ENCODE results near the gene CACNA1C.

Gene CACNA1C

DNA sequence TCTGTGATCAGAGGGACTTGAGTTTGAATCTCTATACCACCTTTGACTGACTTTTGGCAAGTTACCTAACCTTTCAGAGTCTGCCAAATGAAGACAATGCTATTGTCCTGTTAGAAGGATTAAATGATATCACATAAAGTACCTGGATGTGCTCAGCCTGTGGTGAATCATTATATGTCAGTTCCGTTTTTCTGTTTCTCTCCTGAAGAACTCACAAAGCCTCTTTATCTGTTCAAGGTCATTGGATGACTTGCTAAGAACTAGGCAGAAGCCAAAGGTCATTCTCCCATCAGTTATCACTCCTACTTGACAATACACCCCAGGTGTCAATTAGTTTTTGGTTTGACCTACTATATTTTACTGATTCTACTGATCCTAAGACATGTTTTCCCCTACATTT lies 174.6 kb downstream of the CACNA1C start:
- no peaks in the 10 kb centered on the region for H3K4me1 ChIP-seq (ENCODE audit: control insufficient read depth, insufficient read depth, low read length)
- no peaks in the 10 kb centered on the region for H3K9me3 ChIP-seq (ENCODE audit: control insufficient read depth, low read length)
- H3K4me3 ChIP-seq (ENCODE audit: insufficient read depth, low read depth, low read length): no peak overlapping the region
- H3K36me3 ChIP-seq (ENCODE audit: control insufficient read depth, insufficient read depth, low read length): no peaks in the 10 kb centered on the region
- H3K27me3 ChIP-seq (ENCODE audit: control insufficient read depth, insufficient read depth, low read length, poor library complexity, severe bottlenecking): no peaks in the 10 kb centered on the region
- 88 to 89% methylated on average over 1 of the region's 1 CpG for WGBS, 2 experiments
- H3K27ac ChIP-seq (ENCODE audit: insufficient read depth, low read depth, low read length, poor library complexity, severe bottlenecking): no peak overlapping the region

DNA sequence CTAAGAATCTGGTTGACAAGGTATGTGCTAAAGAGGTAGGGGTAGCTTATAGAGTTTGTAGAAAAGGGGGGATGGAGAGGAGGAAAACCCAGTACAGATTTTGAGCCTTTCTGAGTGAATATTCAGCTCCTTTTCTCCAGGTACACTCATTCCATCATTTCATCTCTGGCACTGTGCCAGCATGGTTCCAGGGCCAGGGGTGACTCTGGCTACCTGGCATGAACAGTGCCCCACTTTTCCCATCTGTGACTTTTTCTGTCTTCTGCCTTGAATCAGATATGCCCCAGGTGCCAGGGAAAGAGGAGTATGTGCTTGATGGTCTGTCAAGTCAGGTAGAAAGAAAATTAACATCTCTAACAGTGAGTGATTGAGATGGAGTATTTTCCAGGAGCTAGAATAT lies 175.7 kb downstream of the CACNA1C start:
- Histone ChIP-seq H3K36me3 (ENCODE audit: control insufficient read depth, insufficient read depth, low read length) (no peaks in the 10 kb centered on the region), H3K4me3 (ENCODE audit: insufficient read depth, low read depth, low read length) (no peak overlapping the region), H3K27ac (ENCODE audit: insufficient read depth, low read depth, low read length, poor library complexity, severe bottlenecking) (no peak overlapping the region), H3K9me3 (ENCODE audit: control insufficient read depth, low read length) (no peaks in the 10 kb centered on the region), H3K27me3 (ENCODE audit: control insufficient read depth, insufficient read depth, low read length, poor library complexity, severe bottlenecking) (no peaks in the 10 kb centered on the region), H3K4me1 (ENCODE audit: control insufficient read depth, insufficient read depth, low read length) (no peaks in the 10 kb centered on the region)

DNA sequence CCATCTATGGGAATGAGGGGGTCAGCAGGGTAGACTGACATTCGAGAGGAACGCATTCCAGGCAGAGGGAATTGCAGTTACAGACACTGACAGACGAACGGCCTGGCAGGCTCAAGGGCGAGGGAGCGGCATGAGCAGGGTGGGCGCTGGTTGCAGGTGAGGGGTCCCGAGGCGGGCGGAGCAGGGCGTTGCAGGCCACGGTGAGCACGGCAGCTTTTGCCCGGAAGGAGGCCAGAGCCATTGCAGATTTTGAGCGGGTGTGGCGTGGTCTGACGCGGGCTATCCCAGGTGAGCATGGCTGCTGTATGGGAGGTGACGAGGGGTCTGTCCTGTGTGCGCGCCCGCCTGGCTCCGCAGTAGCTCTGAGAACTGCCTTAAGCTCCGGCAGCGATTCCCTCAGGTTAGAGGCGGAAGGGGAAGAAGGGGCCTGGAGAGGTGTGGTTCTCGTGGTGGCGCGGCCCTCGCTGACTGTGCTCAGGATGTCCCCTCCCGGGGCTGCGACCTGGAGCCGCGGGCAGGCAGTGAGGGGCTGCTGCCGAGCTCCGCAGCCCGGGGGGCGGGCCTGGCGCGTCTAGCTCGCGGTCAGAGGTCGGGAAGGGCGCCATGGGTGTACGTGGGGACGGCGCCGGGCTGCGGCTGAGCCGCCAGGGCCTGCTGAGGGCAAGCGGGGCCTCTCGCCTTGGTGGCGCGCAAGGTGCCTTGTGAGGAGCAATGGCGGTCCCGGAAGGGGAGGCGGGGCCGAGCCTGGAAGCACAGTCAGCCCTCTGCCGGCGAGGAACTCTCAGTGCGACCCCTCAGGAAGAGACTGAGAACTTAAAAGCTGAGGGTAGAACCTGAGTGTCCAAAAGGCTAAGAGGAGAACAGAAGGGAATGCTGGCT lies 177.1 kb downstream of the CACNA1C start:
- no peaks in the 10 kb centered on the region for H3K9me3 ChIP-seq (ENCODE audit: control insufficient read depth, low read length)
- 94 to 95% methylated on average over 61 of the region's 61 CpGs for WGBS, 2 experiments
- no peaks in the 10 kb centered on the region for H3K27me3 ChIP-seq (ENCODE audit: control insufficient read depth, insufficient read depth, low read length, poor library complexity, severe bottlenecking)
- H3K27ac ChIP-seq (ENCODE audit: insufficient read depth, low read depth, low read length, poor library complexity, severe bottlenecking): no peak overlapping the region
- H3K4me3 ChIP-seq (ENCODE audit: insufficient read depth, low read depth, low read length): no peak overlapping the region
- no peaks in the 10 kb centered on the region for H3K4me1 ChIP-seq (ENCODE audit: control insufficient read depth, insufficient read depth, low read length)
- no peaks in the 10 kb centered on the region for H3K36me3 ChIP-seq (ENCODE audit: control insufficient read depth, insufficient read depth, low read length)

DNA sequence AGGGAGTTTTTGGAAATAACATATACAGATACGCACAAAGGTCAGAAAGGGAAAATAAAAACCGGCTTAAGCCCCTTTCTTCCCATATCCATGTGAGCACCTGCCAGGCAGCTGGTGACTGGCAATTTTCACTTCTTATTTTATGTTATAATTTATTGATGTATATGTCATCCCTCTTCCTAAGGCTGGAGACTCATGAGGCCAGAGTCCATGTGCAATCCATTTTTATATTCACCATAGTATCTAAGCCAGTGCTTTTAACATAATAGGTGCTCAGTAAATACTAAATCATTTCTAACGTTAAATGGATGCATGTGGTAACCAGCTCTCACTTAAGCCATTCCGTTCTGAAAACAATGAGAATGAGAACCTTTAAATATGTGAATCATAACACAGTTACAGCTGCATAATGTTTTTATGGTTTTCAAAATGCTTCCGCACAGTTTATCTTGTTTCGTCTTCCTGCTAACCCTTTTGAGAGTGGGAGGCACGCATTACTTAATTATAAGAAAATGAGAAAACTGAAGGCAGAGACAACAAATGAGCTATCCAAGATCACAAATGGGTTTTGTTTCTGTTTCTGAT lies 178.3 kb downstream of the CACNA1C start:
- WGBS, 2 experiments: 95% methylated on average over 7 of the region's 7 CpGs
- Histone ChIP-seq H3K4me3 (ENCODE audit: insufficient read depth, low read depth, low read length) (no peak overlapping the region), H3K27ac (ENCODE audit: insufficient read depth, low read depth, low read length, poor library complexity, severe bottlenecking) (no peak overlapping the region), H3K36me3 (ENCODE audit: control insufficient read depth, insufficient read depth, low read length) (no peaks in the 10 kb centered on the region), H3K27me3 (ENCODE audit: control insufficient read depth, insufficient read depth, low read length, poor library complexity, severe bottlenecking) (no peaks in the 10 kb centered on the region), H3K4me1 (ENCODE audit: control insufficient read depth, insufficient read depth, low read length) (no peaks in the 10 kb centered on the region), H3K9me3 (ENCODE audit: control insufficient read depth, low read length) (no peaks in the 10 kb centered on the region)

DNA sequence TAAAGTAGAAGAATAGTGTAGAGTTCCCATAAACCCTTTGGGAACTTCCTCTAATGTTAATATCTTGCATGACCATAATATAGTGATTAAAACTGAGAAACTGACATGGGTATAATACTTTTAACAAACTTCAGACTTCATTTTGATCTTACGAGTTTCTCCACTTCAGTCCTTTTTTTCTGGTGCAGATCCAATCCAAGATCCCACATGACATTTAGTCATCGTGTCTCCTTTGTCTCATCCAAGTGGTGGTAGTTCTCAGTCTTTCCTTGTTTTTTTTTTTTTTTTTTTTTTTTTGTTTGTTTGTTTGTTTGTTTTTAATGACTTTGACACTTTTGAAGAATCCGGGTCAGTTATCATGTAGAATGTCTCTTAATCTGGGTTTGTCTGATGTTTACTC lies 179.2 kb downstream of the CACNA1C start:
- no peak overlapping the region for H3K27ac ChIP-seq (ENCODE audit: insufficient read depth, low read depth, low read length, poor library complexity, severe bottlenecking)
- no peak overlapping the region for H3K4me3 ChIP-seq (ENCODE audit: insufficient read depth, low read depth, low read length)
- no peaks in the 10 kb centered on the region for H3K36me3 ChIP-seq (ENCODE audit: control insufficient read depth, insufficient read depth, low read length)
- no peaks in the 10 kb centered on the region for H3K9me3 ChIP-seq (ENCODE audit: control insufficient read depth, low read length)
- 94 to 100% methylated on average over 2 to 3 of the region's 3 CpGs for WGBS, 2 experiments
- H3K27me3 ChIP-seq (ENCODE audit: control insufficient read depth, insufficient read depth, low read length, poor library complexity, severe bottlenecking): no peaks in the 10 kb centered on the region
- H3K4me1 ChIP-seq (ENCODE audit: control insufficient read depth, insufficient read depth, low read length): no peaks in the 10 kb centered on the region

DNA sequence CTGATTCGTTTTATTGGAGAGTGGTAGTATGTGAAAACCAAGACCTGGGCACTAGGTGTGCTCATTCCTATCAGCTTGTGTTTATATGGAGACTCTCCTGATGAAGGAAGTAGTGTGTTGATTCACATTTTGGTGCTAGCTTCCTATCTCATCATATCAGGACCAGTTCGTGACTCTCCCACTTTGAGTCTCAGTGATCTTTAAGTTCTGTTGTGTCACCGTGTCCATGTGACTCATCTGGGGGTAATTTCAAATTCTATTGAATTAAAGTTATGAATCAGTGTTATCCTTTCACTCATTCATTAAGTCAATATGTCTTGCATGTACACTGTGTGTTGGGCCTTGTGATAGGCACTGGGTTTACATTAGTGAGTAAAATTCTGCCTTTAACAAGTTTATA lies 180.2 kb downstream of the CACNA1C start:
- WGBS, 2 experiments: 89 to 100% methylated on average over 2 of the region's 3 CpGs
- no peaks in the 10 kb centered on the region for H3K9me3 ChIP-seq (ENCODE audit: control insufficient read depth, low read length)
- no peak overlapping the region for H3K27ac ChIP-seq (ENCODE audit: insufficient read depth, low read depth, low read length, poor library complexity, severe bottlenecking)
- H3K4me3 ChIP-seq (ENCODE audit: insufficient read depth, low read depth, low read length): no peak overlapping the region
- no peaks in the 10 kb centered on the region for H3K4me1 ChIP-seq (ENCODE audit: control insufficient read depth, insufficient read depth, low read length)
- no peaks in the 10 kb centered on the region for H3K36me3 ChIP-seq (ENCODE audit: control insufficient read depth, insufficient read depth, low read length)
- H3K27me3 ChIP-seq (ENCODE audit: control insufficient read depth, insufficient read depth, low read length, poor library complexity, severe bottlenecking): no peaks in the 10 kb centered on the region

DNA sequence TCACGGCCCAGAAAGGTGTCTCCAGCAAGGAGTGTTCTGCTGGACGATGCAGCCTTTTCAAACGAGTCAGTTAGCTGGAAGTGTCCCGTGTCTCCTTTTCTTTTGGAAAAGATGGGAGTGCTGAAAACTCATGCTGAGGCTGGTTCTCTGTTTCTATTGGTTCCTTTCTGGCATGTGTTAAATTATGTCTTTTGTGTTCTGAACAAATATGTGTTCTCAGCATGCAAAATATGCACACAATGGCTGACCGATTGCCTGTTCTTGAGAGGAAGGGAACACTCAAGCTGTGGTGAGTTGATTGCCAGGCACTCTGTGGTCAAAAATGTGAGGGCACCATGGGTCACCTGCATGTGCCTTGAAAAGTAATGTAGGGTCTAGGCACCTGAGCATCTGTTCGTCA lies 181.3 kb downstream of the CACNA1C start:
- H3K4me3 ChIP-seq (ENCODE audit: insufficient read depth, low read depth, low read length): no peak overlapping the region
- 94% methylated on average over 6 of the region's 6 CpGs for WGBS, 2 experiments
- H3K27ac ChIP-seq (ENCODE audit: insufficient read depth, low read depth, low read length, poor library complexity, severe bottlenecking): no peak overlapping the region
- no peaks in the 10 kb centered on the region for H3K27me3 ChIP-seq (ENCODE audit: control insufficient read depth, insufficient read depth, low read length, poor library complexity, severe bottlenecking)
- no peaks in the 10 kb centered on the region for H3K9me3 ChIP-seq (ENCODE audit: control insufficient read depth, low read length)
- H3K4me1 ChIP-seq (ENCODE audit: control insufficient read depth, insufficient read depth, low read length): no peaks in the 10 kb centered on the region
- no peaks in the 10 kb centered on the region for H3K36me3 ChIP-seq (ENCODE audit: control insufficient read depth, insufficient read depth, low read length)

- Histone ChIP-seq H3K27ac (ENCODE audit: insufficient read depth, low read depth, low read length, poor library complexity, severe bottlenecking) (no peak overlapping the region), H3K36me3 (ENCODE audit: control insufficient read depth, insufficient read depth, low read length) (no peaks in the 10 kb centered on the region), H3K9me3 (ENCODE audit: control insufficient read depth, low read length) (no peaks in the 10 kb centered on the region), H3K4me1 (ENCODE audit: control insufficient read depth, insufficient read depth, low read length) (no peaks in the 10 kb centered on the region), H3K4me3 (ENCODE audit: insufficient read depth, low read depth, low read length) (no peak overlapping the region), H3K27me3 (ENCODE audit: control insufficient read depth, insufficient read depth, low read length, poor library complexity, severe bottlenecking) (no peaks in the 10 kb centered on the region)
- WGBS, 2 experiments: 90 to 91% methylated on average over 9 to 10 of the region's 10 CpGs
These were observed 182.0 kb downstream of the CACNA1C start for GRCh38 chr12:2234646-2235350.

GRCh38 chr12:2236506-2237294 lies 183.9 kb downstream of the CACNA1C start:
- Histone ChIP-seq H3K4me3 (ENCODE audit: insufficient read depth, low read depth, low read length) (no peak overlapping the region), H3K27me3 (ENCODE audit: control insufficient read depth, insufficient read depth, low read length, poor library complexity, severe bottlenecking) (no peaks in the 10 kb centered on the region), H3K9me3 (ENCODE audit: control insufficient read depth, low read length) (no peaks in the 10 kb centered on the region), H3K4me1 (ENCODE audit: control insufficient read depth, insufficient read depth, low read length) (no peaks in the 10 kb centered on the region), H3K27ac (ENCODE audit: insufficient read depth, low read depth, low read length, poor library complexity, severe bottlenecking) (no peak overlapping the region), H3K36me3 (ENCODE audit: control insufficient read depth, insufficient read depth, low read length) (no peaks in the 10 kb centered on the region)
- WGBS, 2 experiments: 74 to 93% methylated on average over 4 to 5 of the region's 5 CpGs

DNA sequence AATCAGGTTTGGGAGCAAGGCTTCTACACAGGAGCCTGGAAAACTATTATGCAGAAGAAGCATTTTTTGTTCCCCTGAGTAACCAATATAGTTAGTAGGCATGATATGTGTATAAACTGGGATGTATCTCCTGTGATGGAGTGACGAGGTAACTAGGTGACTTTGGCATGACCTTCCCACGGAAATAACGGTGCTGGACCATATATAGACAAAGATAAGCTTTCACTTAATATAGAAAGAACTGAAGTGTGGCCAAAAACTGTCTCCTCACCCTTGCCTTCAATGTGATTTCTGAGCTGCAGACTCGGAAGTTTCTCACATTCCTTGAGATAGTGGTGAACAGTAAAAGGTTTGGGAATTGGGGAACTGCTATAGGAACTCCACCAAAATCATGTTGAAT lies 185.3 kb downstream of the CACNA1C start:
- Histone ChIP-seq H3K36me3 (ENCODE audit: control insufficient read depth, insufficient read depth, low read length) (no peaks in the 10 kb centered on the region), H3K27me3 (ENCODE audit: control insufficient read depth, insufficient read depth, low read length, poor library complexity, severe bottlenecking) (no peaks in the 10 kb centered on the region), H3K4me3 (ENCODE audit: insufficient read depth, low read depth, low read length) (no peak overlapping the region), H3K4me1 (ENCODE audit: control insufficient read depth, insufficient read depth, low read length) (no peaks in the 10 kb centered on the region), H3K9me3 (ENCODE audit: control insufficient read depth, low read length) (no peaks in the 10 kb centered on the region), H3K27ac (ENCODE audit: insufficient read depth, low read depth, low read length, poor library complexity, severe bottlenecking) (no peak overlapping the region)
- WGBS, 2 experiments: 91 to 95% methylated on average over 4 of the region's 4 CpGs
